Stimulated activated CD4-positive, alpha-beta T cell treated with anti-CD3 and anti-CD28 coated beads, TNF-alpha, amount 100 ng/mL, for 48 hours (primary cell): ENCODE data around the gene SH3BGRL2.
"Not testable (repeated sequence)": the region's sequence is repeated elsewhere in the genome, so short reads cannot be mapped to it uniquely, and the experiment has no call there.

Experiments
- DNase-seq, 3 donors: peaks; one replicate each; pipeline ENCODE4 v3.0.0-alpha.2; 2020; ENCODE audit warnings: low read depth in 3 of 3

Gene SH3BGRL2

GRCh38 chr6:79614326-79615305, 16.5 kb upstream of the SH3BGRL2 start:
- DNase-seq, result no peak

GRCh38 chr6:79617518-79617941, 13.6 kb upstream of the SH3BGRL2 start:
- DNase-seq, result no peak

GRCh38 chr6:79618425-79618824, 12.7 kb upstream of the SH3BGRL2 start:
- not testable (repeated sequence) for DNase-seq

- DNase-seq, result no peak
Observed at GRCh38 chr6:79621579-79621978, 9.6 kb upstream of the SH3BGRL2 start.

- no peak for DNase-seq
Observed at GRCh38 chr6:79622364-79622763, 8.8 kb upstream of the SH3BGRL2 start.

- no peak for DNase-seq
Observed at GRCh38 chr6:79623106-79623505, 8.0 kb upstream of the SH3BGRL2 start.

GRCh38 chr6:79625746-79626145, 5.4 kb upstream of the SH3BGRL2 start:
- DNase-seq, result no peak

GRCh38 chr6:79626811-79627210, 4.3 kb upstream of the SH3BGRL2 start:
- no peak for DNase-seq

- DNase-seq, result no peak
Observed at GRCh38 chr6:79627422-79627821, 3.7 kb upstream of the SH3BGRL2 start.

GRCh38 chr6:79628466-79629288, 2.5 kb upstream of the SH3BGRL2 start:
- DNase-seq, result no peak

GRCh38 chr6:79630380-79630882, 698 bp upstream of the SH3BGRL2 start:
- DNase-seq, result no peak

- no peak for DNase-seq
Observed at GRCh38 chr6:79631693-79632172, 604 bp downstream of the SH3BGRL2 start.

- DNase-seq, result no peak
Observed at GRCh38 chr6:79632580-79632979, 1.5 kb downstream of the SH3BGRL2 start.

- DNase-seq, result no peak
Observed at GRCh38 chr6:79634491-79635231, 3.5 kb downstream of the SH3BGRL2 start.

- no peak for DNase-seq
Observed at GRCh38 chr6:79635232-79635543, 4.1 kb downstream of the SH3BGRL2 start.

- DNase-seq, result no peak
Observed at GRCh38 chr6:79636673-79637072, 5.5 kb downstream of the SH3BGRL2 start.

- no peak for DNase-seq
Observed at GRCh38 chr6:79640146-79641111, 9.3 kb downstream of the SH3BGRL2 start.

- no peak for DNase-seq
Observed at GRCh38 chr6:79646006-79646405, 14.9 kb downstream of the SH3BGRL2 start.

GRCh38 chr6:79646561-79646960, 15.4 kb downstream of the SH3BGRL2 start:
- DNase-seq, result no peak

GRCh38 chr6:79647741-79648140, 16.6 kb downstream of the SH3BGRL2 start:
- no peak for DNase-seq
